ENCODE results near the gene LIMS2.

LIMS2 gene

DNA sequence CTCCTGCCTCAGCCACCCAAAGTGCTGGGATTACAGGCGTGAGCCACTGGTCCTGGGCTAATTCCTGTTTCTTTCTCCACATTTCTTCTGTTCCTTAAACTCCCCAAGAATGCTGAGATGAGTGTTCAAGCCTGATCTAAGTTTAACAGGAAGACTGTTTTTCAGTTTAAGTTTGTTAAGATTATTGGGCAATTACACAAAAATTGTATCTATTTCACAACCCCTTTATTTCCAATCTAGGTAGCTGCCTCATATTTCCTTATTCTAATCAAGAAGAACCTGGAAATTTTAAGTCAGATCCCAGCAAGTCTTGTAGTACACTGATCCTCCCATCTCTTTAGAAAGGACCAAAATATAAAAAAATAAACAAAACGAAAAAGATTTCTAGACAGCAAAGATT, 37.7 kb upstream of the LIMS2 start:
- WGBS (ENCODE audit: extremely low coverage, insufficient coverage, insufficient read length), result no CpG with 5 or more reads among the region's 2 CpGs
- no peak overlapping the region for H2BK12ac ChIP-seq (ENCODE audit: low read length)

DNA sequence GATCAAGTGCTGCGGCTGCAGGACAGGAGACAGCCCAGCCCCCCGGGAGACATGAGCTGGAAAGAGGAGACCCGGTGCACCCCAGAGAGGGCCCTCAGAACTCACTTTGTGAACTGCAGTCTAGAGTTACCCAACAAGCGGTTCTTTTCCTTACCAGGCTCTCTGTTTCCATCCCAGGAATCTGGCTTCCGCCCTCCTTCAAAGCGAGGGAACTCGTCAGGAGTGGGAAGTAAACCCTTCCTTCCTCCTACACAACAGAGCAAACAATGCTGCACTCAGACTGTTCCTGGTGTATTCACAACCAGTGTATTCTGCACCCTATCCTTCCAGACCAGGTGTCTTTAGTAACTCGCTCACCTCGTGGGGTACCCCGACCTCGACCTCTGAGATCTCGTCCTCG, 34.0 kb upstream of the LIMS2 start:
- Histone ChIP-seq H3K23ac (ENCODE audit: low read length) (no peak overlapping the region), H3K27ac (ENCODE audit: low read depth, low read length) (no peak overlapping the region), H3K18ac (ENCODE audit: low read length) (no peak overlapping the region), H3K4ac (ENCODE audit: low read depth, low read length) (no peak overlapping the region), H3K4me3 (ENCODE audit: low read depth, low read length) (no peak overlapping the region), H2BK120ac (ENCODE audit: insufficient read depth, low read length, poor library complexity) (no peak overlapping the region), H3K27me3 (ENCODE audit: insufficient read depth, low read length) (no peaks in the 10 kb centered on the region), H4K91ac (ENCODE audit: low read depth, low read length) (no peak overlapping the region), H3K4me2 (ENCODE audit: low read length) (no peak overlapping the region), H3K79me2 (ENCODE audit: control insufficient read depth, insufficient read depth, low read length, poor library complexity) (no peaks in the 10 kb centered on the region), H3K9ac (ENCODE audit: low read length) (no peak overlapping the region), H2BK5ac (ENCODE audit: low read depth, low read length, poor library complexity) (no peak overlapping the region), H2AFZ (ENCODE audit: insufficient read depth, low read length, poor library complexity) (no peak overlapping the region), H2BK12ac (ENCODE audit: low read length) (no peak overlapping the region), H3K14ac (ENCODE audit: low read length) (no peak overlapping the region), H3K4me1 (ENCODE audit: control insufficient read depth in 1 of 2, insufficient read depth in 2 of 2, low read length in 2 of 2) (no peaks in the 10 kb centered on the region), H4K8ac (ENCODE audit: low read depth, low read length) (no peak overlapping the region), H3K36me3 (ENCODE audit: control insufficient read depth in 1 of 2, insufficient read depth in 2 of 2, low read length in 2 of 2) (peaks cover 36 to 46% of the 10 kb centered on the region in 2 experiments), H2AK5ac (ENCODE audit: low read length) (no peak overlapping the region), H4K12ac (ENCODE audit: low read depth, low read length) (no peak overlapping the region), H3K9me3 (ENCODE audit: insufficient read depth, low read depth, low read length) (peaks cover 4% of the 10 kb centered on the region), H3K79me1 (ENCODE audit: low read length) (no peaks in the 10 kb centered on the region)
- no peak for DNase-seq
- WGBS (ENCODE audit: extremely low coverage, insufficient coverage, insufficient read length), result no CpG with 5 or more reads among the region's 13 CpGs

More for the DNA sequence above, 37.7 kb upstream of the LIMS2 start:
- H4K8ac ChIP-seq (ENCODE audit: low read depth, low read length), result no peak overlapping the region
- no peak overlapping the region for H4K12ac ChIP-seq (ENCODE audit: low read depth, low read length)
- H2AFZ ChIP-seq (ENCODE audit: insufficient read depth, low read length, poor library complexity), result no peak overlapping the region
- no peak overlapping the region for H2BK120ac ChIP-seq (ENCODE audit: insufficient read depth, low read length, poor library complexity)
- no peak overlapping the region for H3K14ac ChIP-seq (ENCODE audit: low read length)
- no peak overlapping the region for H3K23ac ChIP-seq (ENCODE audit: low read length)
- H3K4me1 ChIP-seq (ENCODE audit: control insufficient read depth in 1 of 2, insufficient read depth in 2 of 2, low read length in 2 of 2), result no peaks in the 10 kb centered on the region
- H2BK5ac ChIP-seq (ENCODE audit: low read depth, low read length, poor library complexity), result no peak overlapping the region
- no peak overlapping the region for H3K27ac ChIP-seq (ENCODE audit: low read depth, low read length)
- no peaks in the 10 kb centered on the region for H3K79me1 ChIP-seq (ENCODE audit: low read length)
- no peak overlapping the region for H4K91ac ChIP-seq (ENCODE audit: low read depth, low read length)
- no peak overlapping the region for H3K4me3 ChIP-seq (ENCODE audit: low read depth, low read length)
- H3K4me2 ChIP-seq (ENCODE audit: low read length), result no peak overlapping the region
- H3K9me3 ChIP-seq (ENCODE audit: insufficient read depth, low read depth, low read length), result peaks cover 4% of the 10 kb centered on the region
- no peak overlapping the region for H3K9ac ChIP-seq (ENCODE audit: low read length)
- no peaks in the 10 kb centered on the region for H3K27me3 ChIP-seq (ENCODE audit: insufficient read depth, low read length)
- H2AK5ac ChIP-seq (ENCODE audit: low read length), result no peak overlapping the region
- DNase-seq, result no peak
- peaks cover 32 to 36% of the 10 kb centered on the region in 2 experiments for H3K36me3 ChIP-seq (ENCODE audit: control insufficient read depth in 1 of 2, insufficient read depth in 2 of 2, low read length in 2 of 2)
- H3K79me2 ChIP-seq (ENCODE audit: control insufficient read depth, insufficient read depth, low read length, poor library complexity), result no peaks in the 10 kb centered on the region
- no peak overlapping the region for H3K4ac ChIP-seq (ENCODE audit: low read depth, low read length)
- no peak overlapping the region for H3K18ac ChIP-seq (ENCODE audit: low read length)

GRCh38 chr2:127707890-127708648, 32.7 kb upstream of the LIMS2 start:
- Histone ChIP-seq H4K91ac (ENCODE audit: low read depth, low read length) (no peak overlapping the region), H3K9me3 (ENCODE audit: insufficient read depth, low read depth, low read length) (peaks cover 4% of the 10 kb centered on the region), H2BK5ac (ENCODE audit: low read depth, low read length, poor library complexity) (no peak overlapping the region), H3K4ac (ENCODE audit: low read depth, low read length) (no peak overlapping the region), H3K9ac (ENCODE audit: low read length) (no peak overlapping the region), H2AK5ac (ENCODE audit: low read length) (no peak overlapping the region), H2BK120ac (ENCODE audit: insufficient read depth, low read length, poor library complexity) (no peak overlapping the region), H3K14ac (ENCODE audit: low read length) (no peak overlapping the region), H2AFZ (ENCODE audit: insufficient read depth, low read length, poor library complexity) (no peak overlapping the region), H3K36me3 (ENCODE audit: control insufficient read depth in 1 of 2, insufficient read depth in 2 of 2, low read length in 2 of 2) (peaks cover 34 to 40% of the 10 kb centered on the region in 2 experiments), H3K23ac (ENCODE audit: low read length) (no peak overlapping the region), H3K4me1 (ENCODE audit: control insufficient read depth in 1 of 2, insufficient read depth in 2 of 2, low read length in 2 of 2) (no peaks in the 10 kb centered on the region), H3K79me1 (ENCODE audit: low read length) (no peaks in the 10 kb centered on the region), H4K12ac (ENCODE audit: low read depth, low read length) (no peak overlapping the region), H4K8ac (ENCODE audit: low read depth, low read length) (no peak overlapping the region), H3K4me2 (ENCODE audit: low read length) (no peak overlapping the region), H3K27ac (ENCODE audit: low read depth, low read length) (no peak overlapping the region), H3K27me3 (ENCODE audit: insufficient read depth, low read length) (no peaks in the 10 kb centered on the region), H2BK12ac (ENCODE audit: low read length) (no peak overlapping the region), H3K4me3 (ENCODE audit: low read depth, low read length) (no peak overlapping the region), H3K18ac (ENCODE audit: low read length) (no peak overlapping the region), H3K79me2 (ENCODE audit: control insufficient read depth, insufficient read depth, low read length, poor library complexity) (no peaks in the 10 kb centered on the region)
- DNase-seq, result no peak
- no CpG with 5 or more reads among the region's 9 CpGs for WGBS (ENCODE audit: extremely low coverage, insufficient coverage, insufficient read length)

- no peak overlapping the region for H2BK120ac ChIP-seq (ENCODE audit: insufficient read depth, low read length, poor library complexity)
- H3K27ac ChIP-seq (ENCODE audit: low read depth, low read length), result no peak overlapping the region
These were observed 31.1 kb upstream of the LIMS2 start for GRCh38 chr2:127706215-127706990.

More at GRCh38 chr2:127706215-127706990, 31.1 kb upstream of the LIMS2 start:
- H3K79me2 ChIP-seq (ENCODE audit: control insufficient read depth, insufficient read depth, low read length, poor library complexity), result peaks cover 7% of the 10 kb centered on the region
- H3K4me1 ChIP-seq (ENCODE audit: control insufficient read depth in 1 of 2, insufficient read depth in 2 of 2, low read length in 2 of 2), result peaks cover 0 to 3% of the 10 kb centered on the region in 2 experiments
- H3K23ac ChIP-seq (ENCODE audit: low read length), result no peak overlapping the region
- no peak for DNase-seq
- no peak overlapping the region for H4K12ac ChIP-seq (ENCODE audit: low read depth, low read length)
- no peak overlapping the region for H3K4ac ChIP-seq (ENCODE audit: low read depth, low read length)
- no peaks in the 10 kb centered on the region for H3K27me3 ChIP-seq (ENCODE audit: insufficient read depth, low read length)
- no peak overlapping the region for H3K9ac ChIP-seq (ENCODE audit: low read length)
- H3K18ac ChIP-seq (ENCODE audit: low read length), result no peak overlapping the region
- H3K36me3 ChIP-seq (ENCODE audit: control insufficient read depth in 1 of 2, insufficient read depth in 2 of 2, low read length in 2 of 2), result peaks cover 34 to 40% of the 10 kb centered on the region in 2 experiments
- H2AK5ac ChIP-seq (ENCODE audit: low read length), result no peak overlapping the region
- H3K4me2 ChIP-seq (ENCODE audit: low read length), result no peak overlapping the region
- H2BK5ac ChIP-seq (ENCODE audit: low read depth, low read length, poor library complexity), result no peak overlapping the region
- H3K9me3 ChIP-seq (ENCODE audit: insufficient read depth, low read depth, low read length), result peaks cover 4% of the 10 kb centered on the region
- no peak overlapping the region for H4K8ac ChIP-seq (ENCODE audit: low read depth, low read length)
- H2BK12ac ChIP-seq (ENCODE audit: low read length), result no peak overlapping the region
- H2AFZ ChIP-seq (ENCODE audit: insufficient read depth, low read length, poor library complexity), result no peak overlapping the region
- WGBS (ENCODE audit: extremely low coverage, insufficient coverage, insufficient read length), result no CpG with 5 or more reads among the region's 14 CpGs
- H3K4me3 ChIP-seq (ENCODE audit: low read depth, low read length), result no peak overlapping the region
- H3K14ac ChIP-seq (ENCODE audit: low read length), result no peak overlapping the region
- H4K91ac ChIP-seq (ENCODE audit: low read depth, low read length), result no peak overlapping the region
- peaks cover 7% of the 10 kb centered on the region for H3K79me1 ChIP-seq (ENCODE audit: low read length)

All from trophoblast cell (in vitro differentiated cells and primary cell).